ENCODE data around the gene PRDM16. TPM values are rescaled to one million over a fixed set of nuclear protein-coding genes. Genes with fewer than 3 reads are reported as not detected.

The PRDM16 gene
- total and polyA plus RNA-seq, 2 of the 8 experiments (the other 6 are each of a cell fraction or from before 2014, with no cell fraction given), result 0.39 to 0.43 TPM

- TF ChIP-seq, protein P1, sequence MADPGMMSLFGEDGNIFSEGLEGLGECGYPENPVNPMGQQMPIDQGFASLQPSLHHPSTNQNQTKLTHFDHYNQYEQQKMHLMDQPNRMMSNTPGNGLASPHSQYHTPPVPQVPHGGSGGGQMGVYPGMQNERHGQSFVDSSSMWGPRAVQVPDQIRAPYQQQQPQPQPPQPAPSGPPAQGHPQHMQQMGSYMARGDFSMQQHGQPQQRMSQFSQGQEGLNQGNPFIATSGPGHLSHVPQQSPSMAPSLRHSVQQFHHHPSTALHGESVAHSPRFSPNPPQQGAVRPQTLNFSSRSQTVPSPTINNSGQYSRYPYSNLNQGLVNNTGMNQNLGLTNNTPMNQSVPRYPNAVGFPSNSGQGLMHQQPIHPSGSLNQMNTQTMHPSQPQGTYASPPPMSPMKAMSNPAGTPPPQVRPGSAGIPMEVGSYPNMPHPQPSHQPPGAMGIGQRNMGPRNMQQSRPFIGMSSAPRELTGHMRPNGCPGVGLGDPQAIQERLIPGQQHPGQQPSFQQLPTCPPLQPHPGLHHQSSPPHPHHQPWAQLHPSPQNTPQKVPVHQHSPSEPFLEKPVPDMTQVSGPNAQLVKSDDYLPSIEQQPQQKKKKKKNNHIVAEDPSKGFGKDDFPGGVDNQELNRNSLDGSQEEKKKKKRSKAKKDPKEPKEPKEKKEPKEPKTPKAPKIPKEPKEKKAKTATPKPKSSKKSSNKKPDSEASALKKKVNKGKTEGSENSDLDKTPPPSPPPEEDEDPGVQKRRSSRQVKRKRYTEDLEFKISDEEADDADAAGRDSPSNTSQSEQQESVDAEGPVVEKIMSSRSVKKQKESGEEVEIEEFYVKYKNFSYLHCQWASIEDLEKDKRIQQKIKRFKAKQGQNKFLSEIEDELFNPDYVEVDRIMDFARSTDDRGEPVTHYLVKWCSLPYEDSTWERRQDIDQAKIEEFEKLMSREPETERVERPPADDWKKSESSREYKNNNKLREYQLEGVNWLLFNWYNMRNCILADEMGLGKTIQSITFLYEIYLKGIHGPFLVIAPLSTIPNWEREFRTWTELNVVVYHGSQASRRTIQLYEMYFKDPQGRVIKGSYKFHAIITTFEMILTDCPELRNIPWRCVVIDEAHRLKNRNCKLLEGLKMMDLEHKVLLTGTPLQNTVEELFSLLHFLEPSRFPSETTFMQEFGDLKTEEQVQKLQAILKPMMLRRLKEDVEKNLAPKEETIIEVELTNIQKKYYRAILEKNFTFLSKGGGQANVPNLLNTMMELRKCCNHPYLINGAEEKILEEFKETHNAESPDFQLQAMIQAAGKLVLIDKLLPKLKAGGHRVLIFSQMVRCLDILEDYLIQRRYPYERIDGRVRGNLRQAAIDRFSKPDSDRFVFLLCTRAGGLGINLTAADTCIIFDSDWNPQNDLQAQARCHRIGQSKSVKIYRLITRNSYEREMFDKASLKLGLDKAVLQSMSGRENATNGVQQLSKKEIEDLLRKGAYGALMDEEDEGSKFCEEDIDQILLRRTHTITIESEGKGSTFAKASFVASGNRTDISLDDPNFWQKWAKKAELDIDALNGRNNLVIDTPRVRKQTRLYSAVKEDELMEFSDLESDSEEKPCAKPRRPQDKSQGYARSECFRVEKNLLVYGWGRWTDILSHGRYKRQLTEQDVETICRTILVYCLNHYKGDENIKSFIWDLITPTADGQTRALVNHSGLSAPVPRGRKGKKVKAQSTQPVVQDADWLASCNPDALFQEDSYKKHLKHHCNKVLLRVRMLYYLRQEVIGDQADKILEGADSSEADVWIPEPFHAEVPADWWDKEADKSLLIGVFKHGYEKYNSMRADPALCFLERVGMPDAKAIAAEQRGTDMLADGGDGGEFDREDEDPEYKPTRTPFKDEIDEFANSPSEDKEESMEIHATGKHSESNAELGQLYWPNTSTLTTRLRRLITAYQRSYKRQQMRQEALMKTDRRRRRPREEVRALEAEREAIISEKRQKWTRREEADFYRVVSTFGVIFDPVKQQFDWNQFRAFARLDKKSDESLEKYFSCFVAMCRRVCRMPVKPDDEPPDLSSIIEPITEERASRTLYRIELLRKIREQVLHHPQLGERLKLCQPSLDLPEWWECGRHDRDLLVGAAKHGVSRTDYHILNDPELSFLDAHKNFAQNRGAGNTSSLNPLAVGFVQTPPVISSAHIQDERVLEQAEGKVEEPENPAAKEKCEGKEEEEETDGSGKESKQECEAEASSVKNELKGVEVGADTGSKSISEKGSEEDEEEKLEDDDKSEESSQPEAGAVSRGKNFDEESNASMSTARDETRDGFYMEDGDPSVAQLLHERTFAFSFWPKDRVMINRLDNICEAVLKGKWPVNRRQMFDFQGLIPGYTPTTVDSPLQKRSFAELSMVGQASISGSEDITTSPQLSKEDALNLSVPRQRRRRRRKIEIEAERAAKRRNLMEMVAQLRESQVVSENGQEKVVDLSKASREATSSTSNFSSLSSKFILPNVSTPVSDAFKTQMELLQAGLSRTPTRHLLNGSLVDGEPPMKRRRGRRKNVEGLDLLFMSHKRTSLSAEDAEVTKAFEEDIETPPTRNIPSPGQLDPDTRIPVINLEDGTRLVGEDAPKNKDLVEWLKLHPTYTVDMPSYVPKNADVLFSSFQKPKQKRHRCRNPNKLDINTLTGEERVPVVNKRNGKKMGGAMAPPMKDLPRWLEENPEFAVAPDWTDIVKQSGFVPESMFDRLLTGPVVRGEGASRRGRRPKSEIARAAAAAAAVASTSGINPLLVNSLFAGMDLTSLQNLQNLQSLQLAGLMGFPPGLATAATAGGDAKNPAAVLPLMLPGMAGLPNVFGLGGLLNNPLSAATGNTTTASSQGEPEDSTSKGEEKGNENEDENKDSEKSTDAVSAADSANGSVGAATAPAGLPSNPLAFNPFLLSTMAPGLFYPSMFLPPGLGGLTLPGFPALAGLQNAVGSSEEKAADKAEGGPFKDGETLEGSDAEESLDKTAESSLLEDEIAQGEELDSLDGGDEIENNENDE (IDR thresholded peaks at IDR 0.05; ENCODE audit: insufficient replicate concordance, low read length), result no peak
- TF ChIP-seq EP300 (IDR thresholded peaks at IDR 0.05; ENCODE audit: borderline replicate concordance in 1 of 2, low read depth in 2 of 2, low read length in 2 of 2) (no peak), RXRA (IDR thresholded peaks at IDR 0.05; ENCODE audit: insufficient read depth, low read depth, low read length) (no peak), RBBP5 (IDR thresholded peaks at IDR 0.05; ENCODE audit: borderline replicate concordance, low read depth, low read length) (no peak), JUND (IDR thresholded peaks at IDR 0.05; ENCODE audit: low read length) (no peak), SAP30 (IDR thresholded peaks at IDR 0.05; ENCODE audit: insufficient read depth, insufficient replicate concordance, low read length) (no peak), E2F6 (IDR thresholded peaks at IDR 0.05) (no peak), POLR2AphosphoS5 (IDR thresholded peaks at IDR 0.05; ENCODE audit: low read depth, low read length) (no peak), RNF2 (IDR thresholded peaks at IDR 0.05; ENCODE audit: borderline replicate concordance, low read depth, low read length, missing control alignments, poor library complexity, severe bottlenecking) (no peak)
These were observed 7.4 kb upstream of the PRDM16 start (continued) for GRCh38 chr1:3061566-3061965.

Data from H1 (cell line).